MV-4-11 (cell line): ENCODE results near the gene LCN10.
"Not testable (repeated sequence)": the region's sequence is repeated elsewhere in the genome, so short reads cannot be mapped to it uniquely, and the experiment has no call there.

Experiments
- DNase-seq: peaks from one replicate; lab custom pipeline; 2025; lab: John Stamatoyannopoulos, UW

LCN10 gene

DNA sequence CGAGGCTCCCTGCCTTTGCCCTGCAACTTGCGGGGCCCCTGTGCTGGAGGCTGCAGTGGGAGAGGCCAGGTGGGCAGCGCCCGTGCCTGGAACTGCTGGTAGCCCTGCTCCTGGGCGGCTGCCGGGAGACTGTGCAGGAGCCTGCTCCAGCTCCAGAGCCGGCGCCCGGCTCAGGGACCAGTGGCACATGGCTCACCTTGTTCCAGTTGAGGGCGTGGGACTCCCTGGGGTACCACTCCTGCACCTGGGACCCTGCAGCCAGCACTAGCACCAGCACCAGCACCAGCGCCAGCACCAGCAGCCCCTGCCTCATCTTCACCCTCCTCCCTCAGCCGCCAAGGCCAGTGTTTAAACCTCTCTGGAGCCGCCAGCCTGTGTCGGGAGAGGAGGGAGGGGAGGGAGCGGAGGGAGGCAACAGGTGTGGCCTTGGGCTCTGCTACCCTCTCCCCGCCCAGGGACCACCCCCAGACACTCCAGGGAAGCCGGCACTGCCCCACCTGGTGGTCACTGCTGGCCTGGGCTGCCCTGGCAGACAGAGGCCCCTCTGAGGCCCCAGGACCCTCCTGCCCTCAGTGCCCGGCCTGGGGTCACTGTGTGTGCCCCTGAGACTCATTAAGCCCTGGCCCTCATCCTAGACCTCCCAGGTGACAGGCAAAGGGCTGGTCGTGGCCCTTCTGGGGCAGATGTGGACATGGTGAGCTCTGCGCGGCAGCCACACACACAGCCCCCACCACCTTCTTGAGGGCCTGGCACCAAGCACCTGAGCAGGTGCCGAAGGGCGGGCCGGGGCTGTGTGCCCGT is at the start of gene LCN10:
Gene LCN10 (minus strand): TSS at position 350 of the 801 bp plus-strand sequence. CDS start 37 bp downstream, at position 313.
- DNase-seq: no peak

- peak; percentile 53 for DNase-seq
These were observed 49.0 kb upstream of the LCN10 start for GRCh38 chr9:136791516-136792276.

DNA sequence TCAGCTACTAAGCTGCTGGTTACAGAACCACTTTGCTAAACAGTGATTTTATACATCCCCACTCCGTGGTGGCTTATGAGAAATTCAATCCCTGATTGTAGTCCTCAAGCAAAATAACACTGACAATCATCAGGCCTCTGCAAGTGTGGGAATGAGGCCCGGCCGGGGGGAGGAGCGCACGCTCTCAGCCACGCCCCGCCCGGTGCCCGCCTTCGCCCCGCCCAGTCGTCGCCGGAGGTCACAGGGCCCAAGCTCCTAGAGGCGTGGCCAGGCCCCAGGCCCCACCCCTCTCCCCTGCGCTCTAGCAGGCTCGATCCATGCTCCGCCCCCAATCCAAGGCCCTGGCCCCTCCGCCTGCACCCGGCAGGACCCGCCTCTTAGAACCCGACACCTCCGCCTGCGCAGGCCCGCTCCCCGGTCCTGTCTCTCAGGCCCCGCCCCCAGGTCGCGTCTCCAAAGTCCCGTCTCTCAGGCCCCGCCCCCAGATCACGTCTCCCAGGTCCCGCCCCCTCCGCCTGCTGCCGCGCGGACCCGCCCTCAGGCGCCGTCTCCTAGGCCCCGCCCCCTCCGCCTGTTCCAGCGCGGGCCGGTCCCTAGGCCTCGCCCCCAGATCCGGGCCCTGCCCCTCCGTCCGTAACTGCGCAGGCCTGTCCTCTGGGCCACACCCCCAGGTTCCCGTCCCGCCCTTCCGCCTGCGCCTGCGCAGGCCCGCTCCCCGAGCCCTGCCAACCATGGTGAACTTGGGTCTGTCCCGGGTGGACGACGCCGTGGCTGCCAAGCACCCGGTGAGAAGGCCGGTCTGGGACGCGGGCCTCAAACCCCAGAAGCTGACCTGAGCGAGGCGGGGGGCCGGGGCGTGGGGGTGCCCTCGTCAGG is 48.1 kb upstream of the LCN10 start, which contains the start of gene TMEM141:
Gene TMEM141 (plus strand): TSS at position 705 of the 876 bp plus-strand sequence. CDS start 27 bp downstream, at position 732.
- peak; percentile 99 for DNase-seq

DNA sequence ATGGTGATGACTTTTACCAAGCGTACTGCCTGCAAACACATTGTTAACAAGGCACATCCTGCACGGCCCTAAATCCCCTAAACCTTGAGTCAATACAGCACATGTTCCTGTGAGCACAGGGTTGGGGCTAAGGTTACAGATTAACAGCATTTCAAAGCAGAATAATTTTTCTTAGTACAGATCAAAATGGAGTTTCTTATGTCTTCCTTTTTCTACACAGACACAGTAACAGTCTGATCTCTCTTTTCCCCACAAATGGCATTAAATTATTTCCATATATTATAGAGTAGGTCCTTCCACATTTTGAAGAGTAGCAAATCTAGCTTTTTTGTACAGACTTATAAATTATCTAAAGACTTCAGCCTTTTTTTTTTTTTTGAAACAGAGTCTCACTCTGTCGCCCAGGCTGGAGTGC is 46.8 kb upstream of the LCN10 start:
- DNase-seq: no peak

DNA sequence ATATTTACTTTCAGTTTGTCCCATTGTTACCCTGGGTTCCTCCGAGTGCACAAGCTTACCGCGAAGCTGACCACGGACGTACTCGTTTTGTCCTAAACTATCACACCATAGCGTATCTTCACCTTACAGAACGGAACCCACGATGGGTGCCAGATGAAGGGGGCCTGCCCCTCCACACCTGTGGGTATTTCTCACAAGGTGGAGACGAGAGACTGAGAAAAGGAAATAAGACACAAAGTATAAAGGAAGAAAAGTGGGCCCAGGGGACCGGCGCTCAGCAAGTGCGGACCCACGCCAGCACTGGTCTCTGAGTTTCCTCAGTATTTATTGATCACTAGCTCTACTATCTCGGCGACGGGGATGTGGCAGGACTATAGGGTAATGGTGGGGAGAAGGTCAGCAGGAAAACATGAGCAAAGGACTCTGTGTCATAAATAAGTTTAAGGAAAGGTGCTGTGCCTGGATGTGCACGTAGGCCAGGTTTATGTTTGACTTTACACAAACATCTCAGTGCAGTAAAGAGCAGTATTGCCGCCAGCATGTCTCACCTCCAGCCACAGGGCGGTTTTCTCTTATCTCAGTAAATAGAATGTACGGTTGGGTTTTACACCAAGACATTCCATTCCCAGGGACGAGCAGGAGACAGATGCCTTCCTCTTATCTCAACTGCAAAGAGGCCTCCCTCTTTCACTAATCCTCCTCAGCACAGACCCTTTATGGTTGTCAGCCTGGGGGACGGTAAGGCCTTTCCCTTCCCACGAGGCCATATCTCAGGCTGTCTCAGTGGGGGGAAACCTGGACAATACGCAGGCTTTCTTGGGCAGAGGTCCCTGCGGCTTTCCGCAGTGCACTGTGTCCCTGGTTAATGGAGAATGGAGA is 46.1 kb upstream of the LCN10 start:
- not testable (repeated sequence) for DNase-seq

DNA sequence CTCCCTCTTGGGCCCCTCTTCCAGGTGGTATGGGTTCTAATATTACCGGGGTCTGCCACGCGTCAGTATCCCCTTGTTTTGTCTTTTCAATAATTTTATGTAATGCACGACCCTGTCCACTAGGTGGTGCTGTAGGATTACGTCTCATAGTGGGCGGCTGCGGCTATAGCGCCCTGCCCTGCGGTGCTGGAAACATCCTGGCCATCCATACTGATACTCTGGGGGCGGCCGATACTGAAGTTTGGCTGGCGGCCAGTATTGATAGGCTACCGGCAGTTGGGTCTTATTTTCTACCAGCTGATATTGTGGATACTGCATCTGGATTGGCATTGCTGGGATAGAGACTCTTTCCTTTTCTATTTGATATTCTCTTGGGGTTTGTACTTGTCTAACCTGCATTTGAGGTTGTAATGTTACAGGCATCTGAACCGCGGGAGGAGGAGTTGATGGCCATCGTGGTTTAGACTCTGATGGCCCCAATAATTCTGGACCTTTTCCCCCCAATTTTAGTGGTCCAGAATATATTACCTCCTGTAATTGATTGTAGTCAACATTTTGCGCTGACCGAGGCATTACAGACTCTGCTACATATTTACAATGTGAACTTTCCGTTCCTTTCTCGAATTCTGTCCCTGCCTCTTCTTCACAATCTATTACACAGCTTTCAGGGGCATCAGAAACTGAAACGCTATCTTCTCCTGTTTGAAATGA is 45.1 kb upstream of the LCN10 start:
- DNase-seq: peak; percentile 61

DNA sequence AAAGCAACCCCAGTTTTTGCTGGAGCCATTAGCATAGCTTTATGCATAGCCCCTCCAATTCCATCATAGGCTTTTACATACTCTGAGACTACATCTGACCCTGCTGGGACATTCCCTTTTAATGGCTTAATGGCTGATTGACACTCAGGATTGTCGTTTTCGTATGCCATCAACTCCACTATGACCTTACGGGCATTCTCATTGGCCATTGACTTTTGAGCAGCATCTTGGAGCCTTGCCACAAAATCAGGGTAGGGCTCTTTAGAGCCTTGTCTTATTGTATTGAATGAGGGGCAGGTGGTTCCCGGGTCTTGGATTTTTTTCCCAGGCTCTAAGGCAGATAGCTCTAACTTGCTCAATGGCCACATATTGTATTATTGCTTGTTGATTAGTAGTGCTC is 44.2 kb upstream of the LCN10 start:
- not testable (repeated sequence) for DNase-seq

- DNase-seq: no peak
These were observed 43.7 kb upstream of the LCN10 start for GRCh38 chr9:136786451-136786850.

- not testable (repeated sequence) for DNase-seq
These were observed 43.0 kb upstream of the LCN10 start for GRCh38 chr9:136785565-136786355.

- DNase-seq: no peak
These were observed 42.2 kb upstream of the LCN10 start for GRCh38 chr9:136784997-136785361.

- peak; percentile 13 for DNase-seq
These were observed 41.7 kb upstream of the LCN10 start for GRCh38 chr9:136784249-136784996.

DNA sequence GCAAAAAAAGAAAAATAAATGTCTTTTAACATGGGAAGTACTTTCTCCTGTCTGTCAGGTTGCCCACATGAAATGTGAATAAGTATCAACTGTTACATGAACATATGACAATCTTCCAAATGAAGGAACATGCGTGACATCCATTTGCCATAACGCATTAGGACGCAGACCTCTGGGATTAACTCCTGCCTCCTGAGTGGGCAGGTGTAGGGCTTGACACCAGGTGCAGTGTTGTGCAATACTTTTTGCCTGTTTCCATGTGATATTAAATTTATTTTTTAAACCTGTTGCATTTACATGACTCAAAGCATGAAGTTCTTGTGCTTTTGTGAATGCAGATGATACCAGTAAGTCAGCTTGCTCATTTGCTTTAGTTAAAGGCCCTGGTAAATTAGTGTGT is 39.7 kb upstream of the LCN10 start:
- DNase-seq: no peak

- DNase-seq: no peak
These were observed 37.1 kb upstream of the LCN10 start for GRCh38 chr9:136779808-136780207.

DNA sequence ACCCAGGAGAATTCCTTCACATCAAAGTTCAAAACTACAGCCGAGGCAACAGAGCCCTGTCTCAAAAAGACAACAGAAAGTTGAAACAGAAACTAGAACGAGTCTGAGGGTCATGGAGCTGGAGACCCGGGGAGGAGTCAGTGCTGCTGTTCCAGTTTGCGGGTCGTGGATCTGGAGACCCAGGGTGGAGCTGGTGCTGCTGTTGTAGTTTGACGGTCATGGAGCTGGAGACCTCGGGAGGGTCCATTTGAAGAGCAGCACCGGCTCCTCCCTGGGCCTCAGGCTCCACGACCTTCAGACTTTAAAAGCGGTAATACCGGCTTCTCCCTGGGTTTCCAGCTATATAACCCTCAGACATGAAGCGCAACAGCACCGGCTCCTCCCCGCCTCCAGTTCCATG is 34.6 kb upstream of the LCN10 start:
- DNase-seq: no peak

DNA sequence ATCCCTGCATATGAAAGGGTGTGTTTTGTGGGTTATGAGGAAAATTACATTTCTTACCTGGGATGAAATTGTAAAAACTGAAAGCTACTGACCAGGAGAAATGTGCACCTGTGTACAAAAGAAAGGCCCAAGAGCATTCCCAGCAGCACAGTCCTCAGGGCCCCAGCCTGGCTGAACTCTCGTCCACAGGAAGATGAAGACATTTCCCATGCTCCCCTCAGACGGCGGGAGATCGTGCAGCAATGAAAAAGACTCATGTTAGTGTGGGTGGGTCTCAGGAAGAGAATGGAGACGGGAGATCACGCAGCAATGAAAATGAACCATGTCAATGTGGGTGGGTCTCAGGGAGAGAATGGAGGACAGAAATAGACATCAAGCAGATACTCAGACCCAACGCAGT is 34.2 kb upstream of the LCN10 start:
- no peak for DNase-seq

- DNase-seq: no peak
These were observed 32.5 kb upstream of the LCN10 start for GRCh38 chr9:136775191-136775590.

DNA sequence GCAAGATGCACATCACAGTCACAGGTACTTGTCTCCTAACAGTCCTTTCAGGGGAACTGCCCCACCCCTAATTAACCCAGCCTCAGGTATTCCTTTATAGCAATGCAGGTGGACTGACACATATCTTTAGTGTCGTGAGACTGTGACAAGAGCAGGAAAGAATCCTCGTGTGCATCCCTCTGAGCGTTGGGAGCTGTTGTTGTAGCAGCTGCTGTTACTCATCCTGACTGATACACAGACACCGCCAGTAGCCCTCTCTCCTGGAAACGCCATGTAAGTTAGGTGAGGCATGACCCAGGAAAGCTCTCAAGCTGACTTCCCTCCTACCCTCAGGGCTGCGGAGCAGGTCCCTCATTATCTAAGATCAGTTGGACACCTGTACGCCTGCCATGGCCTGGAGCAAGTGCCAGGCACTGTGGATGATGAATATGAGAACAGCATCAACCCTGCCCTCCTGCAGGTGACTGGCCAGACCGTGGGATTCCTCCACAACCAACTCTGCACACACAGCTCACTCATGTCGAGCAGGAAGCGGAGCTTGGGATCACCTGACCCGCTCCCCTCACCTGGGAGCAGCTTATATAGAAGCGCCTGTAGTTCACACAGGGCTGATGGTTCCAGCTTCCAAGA is 31.8 kb upstream of the LCN10 start:
- no peak for DNase-seq

DNA sequence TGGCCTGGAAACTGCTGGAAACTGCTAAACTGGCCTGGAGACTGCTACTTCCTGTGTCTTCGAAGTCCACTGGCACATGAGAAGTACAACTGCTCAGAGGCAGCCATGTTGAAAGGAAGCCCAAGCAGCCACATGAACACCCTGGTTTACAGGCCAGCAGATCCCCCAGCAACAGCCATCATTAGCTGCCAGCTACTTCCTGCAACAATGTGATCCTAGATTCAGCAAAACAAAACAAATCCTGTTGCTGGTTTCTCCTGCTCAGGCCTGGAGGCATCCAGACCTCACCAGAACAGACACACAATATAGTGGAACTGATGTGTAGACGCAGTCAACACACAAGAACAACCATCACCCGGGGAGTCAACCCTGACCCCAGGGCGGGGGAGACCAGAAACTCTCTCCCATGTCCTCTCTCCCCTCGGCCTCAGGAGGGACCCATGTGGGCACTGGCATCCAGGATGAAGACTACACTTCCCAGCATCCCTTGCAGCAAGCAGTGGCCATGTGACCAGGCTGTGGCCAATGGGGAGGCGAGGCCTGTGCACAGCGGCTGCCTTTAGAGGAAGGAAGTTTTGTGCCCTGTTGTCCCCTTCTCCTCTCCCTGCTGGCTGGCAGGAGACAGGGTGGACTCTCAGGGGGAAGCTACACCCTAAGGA is 30.8 kb upstream of the LCN10 start:
- no peak for DNase-seq
